ENCODE data around the gene RTKN.
"Not testable (repeated sequence)": the region's sequence is repeated elsewhere in the genome, so short reads cannot be mapped to it uniquely, and the experiment has no call there.

The RTKN gene

GRCh38 chr2:74471332-74472065, 29.8 kb upstream of the RTKN start:
- peak overlapping the region; percentile 79 for H3K4me3 ChIP-seq (ENCODE audit: low read depth, low read length)
- no peak for TF ChIP-seq CTCF (IDR thresholded peaks at IDR 0.05; ENCODE audit: low read depth, low read length, missing control alignments)
- DNase-seq (ENCODE audit: low read depth): no peak

- not testable (repeated sequence) for DNase-seq (ENCODE audit: low read depth); H3K4me3 ChIP-seq (ENCODE audit: low read depth, low read length)
Observed at GRCh38 chr2:74470742-74471141, 29.0 kb upstream of the RTKN start.

- TF ChIP-seq CTCF (IDR thresholded peaks at IDR 0.05; ENCODE audit: low read depth, low read length, missing control alignments): no peak
- DNase-seq (ENCODE audit: low read depth): no peak
Observed at GRCh38 chr2:74464406-74464805, 22.7 kb upstream of the RTKN start.

GRCh38 chr2:74462786-74463105, 21.0 kb upstream of the RTKN start:
- TF ChIP-seq CTCF (IDR thresholded peaks at IDR 0.05; ENCODE audit: low read depth, low read length, missing control alignments): no peak
- DNase-seq (ENCODE audit: low read depth): no peak
- no peak overlapping the region for H3K4me3 ChIP-seq (ENCODE audit: low read depth, low read length)

More at GRCh38 chr2:74464406-74464805, 22.7 kb upstream of the RTKN start:
- peak overlapping the region; percentile 86 for H3K4me3 ChIP-seq (ENCODE audit: low read depth, low read length)

- no peak for TF ChIP-seq CTCF (IDR thresholded peaks at IDR 0.05; ENCODE audit: low read depth, low read length, missing control alignments)
- H3K4me3 ChIP-seq (ENCODE audit: low read depth, low read length): no peak overlapping the region
- DNase-seq (ENCODE audit: low read depth): no peak
Observed at GRCh38 chr2:74462054-74462785, 20.5 kb upstream of the RTKN start.

- peak; percentile 35 for TF ChIP-seq CTCF (IDR thresholded peaks at IDR 0.05; ENCODE audit: low read depth, low read length, missing control alignments)
- DNase-seq (ENCODE audit: low read depth): no peak
- H3K4me3 ChIP-seq (ENCODE audit: low read depth, low read length): no peak overlapping the region
Observed at GRCh38 chr2:74461187-74462053, 19.7 kb upstream of the RTKN start.

GRCh38 chr2:74460187-74460586, 18.4 kb upstream of the RTKN start:
- not testable (repeated sequence) for H3K4me3 ChIP-seq (ENCODE audit: low read depth, low read length); DNase-seq (ENCODE audit: low read depth)

GRCh38 chr2:74459503-74460118, 17.9 kb upstream of the RTKN start:
- not testable (repeated sequence) for DNase-seq (ENCODE audit: low read depth)
- H3K4me3 ChIP-seq (ENCODE audit: low read depth, low read length): peak overlapping the region; percentile 90

Measured in GM12864 (cell line).